Neural cell (in vitro differentiated cells): Measurements from ENCODE around the gene MTARC1. TPM values are rescaled to one million over a fixed set of nuclear protein-coding genes. Genes with fewer than 3 reads are reported as not detected.

Experiments used
- H2AFZ ChIP-seq: fragments of 200-600, 300-800 bp; sonication (generic), shearing (Covaris generic); 2 replicates; pipeline ENCODE4 v1.6.0; 2014; ENCODE audit warnings: low read depth, mild to moderate bottlenecking, antibody characterized with exemption, low read length, moderate library complexity
- H3F3A ChIP-seq: fragments of 200-600 bp; shearing (Covaris generic); 2 replicates; pipeline ENCODE4 v1.6.1; 2016; ENCODE audit warnings: mild to moderate bottlenecking, moderate library complexity, mixed read lengths, antibody characterized with exemption, low read length; ENCODE audit not compliant: insufficient read depth, poor library complexity, severe bottlenecking
- H3K27ac ChIP-seq: fragments of 200-600, 300-800 bp; sonication (generic), shearing (Covaris generic); 2 replicates; pipeline ENCODE4 v1.5.1; 2014; ENCODE audit warnings: mild to moderate bottlenecking, low read length, moderate library complexity
- H3K27me3 ChIP-seq: fragments of 300-800, 200-600 bp; sonication (generic), shearing (Covaris generic); 2 replicates; pipeline ENCODE4 v1.6.0; 2014; ENCODE audit warnings: mild to moderate bottlenecking, low read depth, low read length, moderate library complexity; ENCODE audit not compliant: insufficient read depth
- H3K36me3 ChIP-seq: fragments of 300-800, 200-600 bp; sonication (generic), shearing (Covaris generic); 2 replicates; pipeline ENCODE4 v1.5.1; 2014; ENCODE audit warnings: mild to moderate bottlenecking, antibody characterized with exemption, low read length, moderate library complexity; ENCODE audit not compliant: insufficient read depth
- H3K4me2 ChIP-seq: fragments of 300-800, 200-600 bp; sonication (generic), shearing (Covaris generic); 2 replicates; pipeline ENCODE4 v1.6.0; 2014; ENCODE audit warnings: mild to moderate bottlenecking, low read length
- H3K4me3 ChIP-seq: fragments of 300-800, 200-600 bp; sonication (generic), shearing (Covaris generic); 2 replicates; pipeline ENCODE4 v1.5.1; 2014; ENCODE audit warnings: mild to moderate bottlenecking, low read length, moderate library complexity
- H3K79me2 ChIP-seq: fragments of 200-600 bp; shearing (Covaris generic); replicated peaks from 2 replicates; pipeline ENCODE4 v1.6.0; 2014; ENCODE audit warnings: mild to moderate bottlenecking, low read length, moderate library complexity; ENCODE audit not compliant: insufficient read depth
- H3K9ac ChIP-seq: fragments of 300-800, 200-600 bp; sonication (generic), shearing (Covaris generic); 2 replicates; pipeline ENCODE4 v1.6.1; 2016; ENCODE audit warnings: mild to moderate bottlenecking, low read length, mixed read lengths
- H3K9me2 ChIP-seq: fragments of 200-600 bp; shearing (Covaris generic); 2 replicates; pipeline ENCODE4 v1.6.1; 2016; ENCODE audit warnings: mild to moderate bottlenecking, low read length, mixed read lengths; ENCODE audit not compliant: insufficient read depth
- H3K9me3 ChIP-seq: fragments of 200-600, 300-800 bp; sonication (generic), shearing (Covaris generic); 2 replicates; pipeline ENCODE4 v1.6.1; 2016; ENCODE audit warnings: mild to moderate bottlenecking, mixed run types, low read length, moderate library complexity, mixed read lengths
- H4K20me1 ChIP-seq: fragments of 200-600 bp; shearing (Covaris generic); 2 replicates; pipeline ENCODE4 v1.6.1; 2016; ENCODE audit warnings: mild to moderate bottlenecking, mixed run types; ENCODE audit not compliant: insufficient read depth
- EP300 ChIP-seq: fragments of 450-650 bp; conservative IDR thresholded peaks from 2 replicates; pipeline ENCODE4 v1.6.1; 2014; ENCODE audit warnings: antibody characterized with exemption, mild to moderate bottlenecking, moderate library complexity; ENCODE audit not compliant: poor library complexity, severe bottlenecking
- EZH2 ChIP-seq: fragments of 200-600, 300-800 bp; shearing (Covaris generic), sonication (generic); IDR thresholded peaks from 2 replicates; pipeline ENCODE4 v1.6.1; 2014; ENCODE audit warnings: antibody characterized with exemption, low read length, borderline replicate concordance, mild to moderate bottlenecking; ENCODE audit not compliant: insufficient read depth, poor library complexity, severe bottlenecking
- MXI1 ChIP-seq: fragments of 450-650 bp; conservative IDR thresholded peaks from 2 replicates; pipeline ENCODE4 v1.6.1; 2014; ENCODE audit warnings: antibody characterized with exemption, mild to moderate bottlenecking; ENCODE audit not compliant: poor library complexity, severe bottlenecking
- POLR2AphosphoS5 ChIP-seq: IDR thresholded peaks from 2 replicates; pipeline ENCODE4 v1.6.1; 2012
- RAD21 ChIP-seq: fragments of 450-650 bp; conservative IDR thresholded peaks from 2 replicates; pipeline ENCODE4 v1.6.1; 2014; ENCODE audit warnings: antibody characterized with exemption, mild to moderate bottlenecking, moderate library complexity
- SMC3 ChIP-seq: fragments of 450-650 bp; conservative IDR thresholded peaks from 2 replicates; pipeline ENCODE4 v1.6.1; 2014; ENCODE audit warnings: antibody characterized with exemption, mild to moderate bottlenecking, moderate library complexity; ENCODE audit not compliant: poor library complexity
- TAF1 ChIP-seq: IDR thresholded peaks from 2 replicates; pipeline ENCODE4 v1.6.1; 2012; ENCODE audit warnings: low read depth
- polyA plus RNA-seq: library from polyadenylated mRNA; depleted of rRNA; stranded (reverse); fragments of >200 nt; gene quantifications from 2 replicates; pipeline ENCODE4 v1.2.3, GENCODE V29; 2014
- TF ChIP-seq, protein P1 (sequence below): IDR thresholded peaks from 2 replicates; pipeline ENCODE4 v1.6.1; 2012; ENCODE audit warnings: borderline replicate concordance
- TF ChIP-seq, protein P2 (sequence below): fragments of 450-650 bp; IDR thresholded peaks from 2 replicates; pipeline ENCODE4 v1.5.1; 2014; ENCODE audit warnings: antibody characterized with exemption, mild to moderate bottlenecking, moderate library complexity; ENCODE audit not compliant: poor library complexity, severe bottlenecking

MTARC1 gene
- polyA plus RNA-seq, 1 donor from 2014 or later = 4.2 TPM

DNA sequence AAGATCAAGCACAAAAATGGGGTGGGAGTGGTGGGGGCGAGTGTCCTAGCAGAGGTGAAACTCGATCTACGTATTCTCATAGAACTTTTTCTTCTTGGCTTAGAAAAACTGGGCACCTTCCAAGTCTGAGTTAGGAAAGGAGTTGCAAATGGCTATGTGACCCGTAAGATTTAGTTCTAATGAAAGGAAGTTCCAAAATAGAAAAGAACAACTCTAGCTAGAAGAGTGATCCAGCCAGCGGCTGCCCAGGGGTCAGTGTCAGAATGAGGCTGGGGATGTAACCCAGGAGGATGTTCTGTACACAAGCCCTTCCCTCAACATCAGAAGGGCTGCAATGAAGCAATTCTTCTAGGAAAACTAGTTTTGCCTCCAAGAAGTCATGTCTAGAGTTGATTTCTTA lies 5.2 kb downstream of the MTARC1 start:
- H3K4me2 ChIP-seq = no peak overlapping the region
- H2AFZ ChIP-seq = no peak overlapping the region
- H3K27me3 ChIP-seq = peaks cover 4% of the 10 kb centered on the region
- H3F3A ChIP-seq = no peaks in the 10 kb centered on the region
- no peaks in the 10 kb centered on the region for H3K79me2 ChIP-seq
- no peaks in the 10 kb centered on the region for H4K20me1 ChIP-seq
- H3K27ac ChIP-seq = no peak overlapping the region
- H3K4me3 ChIP-seq = no peak overlapping the region
- no peaks in the 10 kb centered on the region for H3K36me3 ChIP-seq
- H3K9me2 ChIP-seq = no peaks in the 10 kb centered on the region
- TF ChIP-seq TAF1 (no peak), RAD21 (no peak), POLR2AphosphoS5 (no peak), SMC3 (no peak), EP300 (no peak), EZH2 (no peak)
- TF ChIP-seq, protein P1, sequence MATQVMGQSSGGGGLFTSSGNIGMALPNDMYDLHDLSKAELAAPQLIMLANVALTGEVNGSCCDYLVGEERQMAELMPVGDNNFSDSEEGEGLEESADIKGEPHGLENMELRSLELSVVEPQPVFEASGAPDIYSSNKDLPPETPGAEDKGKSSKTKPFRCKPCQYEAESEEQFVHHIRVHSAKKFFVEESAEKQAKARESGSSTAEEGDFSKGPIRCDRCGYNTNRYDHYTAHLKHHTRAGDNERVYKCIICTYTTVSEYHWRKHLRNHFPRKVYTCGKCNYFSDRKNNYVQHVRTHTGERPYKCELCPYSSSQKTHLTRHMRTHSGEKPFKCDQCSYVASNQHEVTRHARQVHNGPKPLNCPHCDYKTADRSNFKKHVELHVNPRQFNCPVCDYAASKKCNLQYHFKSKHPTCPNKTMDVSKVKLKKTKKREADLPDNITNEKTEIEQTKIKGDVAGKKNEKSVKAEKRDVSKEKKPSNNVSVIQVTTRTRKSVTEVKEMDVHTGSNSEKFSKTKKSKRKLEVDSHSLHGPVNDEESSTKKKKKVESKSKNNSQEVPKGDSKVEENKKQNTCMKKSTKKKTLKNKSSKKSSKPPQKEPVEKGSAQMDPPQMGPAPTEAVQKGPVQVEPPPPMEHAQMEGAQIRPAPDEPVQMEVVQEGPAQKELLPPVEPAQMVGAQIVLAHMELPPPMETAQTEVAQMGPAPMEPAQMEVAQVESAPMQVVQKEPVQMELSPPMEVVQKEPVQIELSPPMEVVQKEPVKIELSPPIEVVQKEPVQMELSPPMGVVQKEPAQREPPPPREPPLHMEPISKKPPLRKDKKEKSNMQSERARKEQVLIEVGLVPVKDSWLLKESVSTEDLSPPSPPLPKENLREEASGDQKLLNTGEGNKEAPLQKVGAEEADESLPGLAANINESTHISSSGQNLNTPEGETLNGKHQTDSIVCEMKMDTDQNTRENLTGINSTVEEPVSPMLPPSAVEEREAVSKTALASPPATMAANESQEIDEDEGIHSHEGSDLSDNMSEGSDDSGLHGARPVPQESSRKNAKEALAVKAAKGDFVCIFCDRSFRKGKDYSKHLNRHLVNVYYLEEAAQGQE = no peak
- no peaks in the 10 kb centered on the region for H3K9me3 ChIP-seq
- no peak overlapping the region for H3K9ac ChIP-seq

DNA sequence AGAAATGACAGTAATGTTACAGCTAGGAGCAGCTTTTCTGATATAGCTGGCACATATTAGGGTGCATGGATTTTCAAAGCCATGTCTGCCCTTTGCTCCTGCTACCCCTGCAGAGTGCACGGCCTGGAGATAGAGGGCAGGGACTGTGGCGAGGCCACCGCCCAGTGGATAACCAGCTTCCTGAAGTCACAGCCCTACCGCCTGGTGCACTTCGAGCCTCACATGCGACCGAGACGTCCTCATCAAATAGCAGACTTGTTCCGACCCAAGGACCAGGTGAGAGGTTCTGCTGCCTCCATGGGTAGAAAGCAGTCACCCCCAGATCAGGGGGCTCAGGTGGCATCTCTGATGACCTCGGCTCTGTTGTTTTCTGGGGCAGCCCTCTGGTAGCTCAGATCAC lies 9.8 kb downstream of the MTARC1 start:
- Histone ChIP-seq H3K36me3 (no peaks in the 10 kb centered on the region), H3K9me2 (no peaks in the 10 kb centered on the region), H3K27me3 (no peaks in the 10 kb centered on the region), H3K27ac (no peak overlapping the region), H4K20me1 (no peaks in the 10 kb centered on the region), H3K4me2 (no peak overlapping the region), H3F3A (no peaks in the 10 kb centered on the region), H3K9ac (no peak overlapping the region), H3K79me2 (no peaks in the 10 kb centered on the region), H3K9me3 (no peaks in the 10 kb centered on the region), H3K4me3 (no peak overlapping the region), H2AFZ (no peak overlapping the region)
- TF ChIP-seq TAF1 (no peak), POLR2AphosphoS5 (no peak), EP300 (no peak), SMC3 (no peak), EZH2 (no peak), RAD21 (no peak), MXI1 (no peak)
- TF ChIP-seq, protein P2, sequence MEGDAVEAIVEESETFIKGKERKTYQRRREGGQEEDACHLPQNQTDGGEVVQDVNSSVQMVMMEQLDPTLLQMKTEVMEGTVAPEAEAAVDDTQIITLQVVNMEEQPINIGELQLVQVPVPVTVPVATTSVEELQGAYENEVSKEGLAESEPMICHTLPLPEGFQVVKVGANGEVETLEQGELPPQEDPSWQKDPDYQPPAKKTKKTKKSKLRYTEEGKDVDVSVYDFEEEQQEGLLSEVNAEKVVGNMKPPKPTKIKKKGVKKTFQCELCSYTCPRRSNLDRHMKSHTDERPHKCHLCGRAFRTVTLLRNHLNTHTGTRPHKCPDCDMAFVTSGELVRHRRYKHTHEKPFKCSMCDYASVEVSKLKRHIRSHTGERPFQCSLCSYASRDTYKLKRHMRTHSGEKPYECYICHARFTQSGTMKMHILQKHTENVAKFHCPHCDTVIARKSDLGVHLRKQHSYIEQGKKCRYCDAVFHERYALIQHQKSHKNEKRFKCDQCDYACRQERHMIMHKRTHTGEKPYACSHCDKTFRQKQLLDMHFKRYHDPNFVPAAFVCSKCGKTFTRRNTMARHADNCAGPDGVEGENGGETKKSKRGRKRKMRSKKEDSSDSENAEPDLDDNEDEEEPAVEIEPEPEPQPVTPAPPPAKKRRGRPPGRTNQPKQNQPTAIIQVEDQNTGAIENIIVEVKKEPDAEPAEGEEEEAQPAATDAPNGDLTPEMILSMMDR = no peak
- TF ChIP-seq, protein P1 = no peak
